HG02610 (cell line): ENCODE data around the gene ARPC1A.
"Not testable (repeated sequence)": the region's sequence is repeated elsewhere in the genome, so short reads cannot be mapped to it uniquely, and the experiment has no call there.

Experiments
- ATAC-seq: cut with Tn5 transposase; IDR thresholded peaks from one replicate; pipeline ENCODE4 v1.9.1; 2021; ENCODE audit warnings: mild to moderate bottlenecking, moderate library complexity; ENCODE audit not compliant: unreplicated experiment

Gene ARPC1A

DNA sequence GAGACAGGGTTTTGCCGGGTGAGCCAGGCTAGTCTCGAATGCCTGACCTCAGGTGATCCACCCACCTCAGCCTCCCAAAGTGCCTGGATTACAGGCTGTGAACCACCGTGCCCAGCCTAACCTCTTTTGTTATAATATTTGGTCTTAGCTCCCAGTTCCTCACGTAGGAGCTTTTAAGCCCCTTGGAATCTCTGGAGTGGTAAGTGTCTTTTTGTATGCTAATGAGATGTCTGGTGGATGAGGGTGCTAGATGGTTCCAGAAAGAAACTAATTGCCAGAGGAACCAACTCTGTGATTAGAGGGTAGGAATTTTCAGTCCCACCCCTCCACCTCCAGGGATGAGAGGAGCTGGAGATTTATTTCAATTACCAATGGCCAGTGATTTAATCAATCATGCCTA, 5.3 kb upstream of the ARPC1A start:
- no peak for ATAC-seq

GRCh38 chr7:99322659-99323058, 3.0 kb upstream of the ARPC1A start:
- not testable (repeated sequence) for ATAC-seq

DNA sequence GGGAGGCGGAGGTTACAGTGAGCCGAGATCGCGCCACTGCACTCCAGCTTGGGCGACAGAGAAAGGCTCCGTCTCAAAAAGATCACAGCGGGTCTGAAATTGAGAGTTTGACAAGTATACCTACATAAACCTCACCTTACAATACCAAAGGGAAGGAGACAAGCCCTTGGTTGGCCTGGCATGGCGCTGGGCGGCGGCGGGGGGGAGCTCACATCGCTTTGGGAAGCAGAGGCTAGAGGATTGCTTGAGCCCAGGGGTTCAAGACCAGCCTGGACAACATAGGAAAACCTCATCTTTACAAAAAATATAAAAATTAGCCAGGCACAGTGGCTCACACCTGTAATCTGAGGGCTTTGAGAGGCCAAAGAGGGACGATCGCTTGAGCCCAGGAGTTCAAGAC, 1.1 kb upstream of the ARPC1A start:
- no peak for ATAC-seq

GRCh38 chr7:99325001-99325493, 651 bp upstream of the ARPC1A start:
- ATAC-seq: no peak

DNA sequence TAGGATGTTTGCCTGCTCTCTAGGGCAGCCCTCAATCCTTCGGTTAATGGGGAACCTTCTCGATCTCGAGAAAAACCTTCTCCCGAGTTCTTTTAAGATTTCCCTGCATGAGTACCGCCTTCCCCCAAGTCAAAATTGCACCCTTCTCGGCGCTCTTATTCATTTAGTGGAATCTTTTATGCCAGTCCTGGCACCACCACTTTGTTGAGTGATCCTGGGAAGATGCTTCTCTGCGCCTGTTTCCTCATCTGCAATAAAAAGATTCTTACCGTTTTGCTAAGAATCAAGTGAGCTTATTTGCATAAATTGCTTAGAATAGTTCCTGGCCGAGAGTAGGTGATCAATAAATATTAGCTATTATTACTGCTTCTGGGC, 697 bp downstream of the ARPC1A start:
- no peak for ATAC-seq

GRCh38 chr7:99330314-99330961, 4.7 kb downstream of the ARPC1A start:
- not testable (repeated sequence) for ATAC-seq

- ATAC-seq: no peak
Measured at GRCh38 chr7:99331002-99331401, 5.3 kb downstream of the ARPC1A start.

DNA sequence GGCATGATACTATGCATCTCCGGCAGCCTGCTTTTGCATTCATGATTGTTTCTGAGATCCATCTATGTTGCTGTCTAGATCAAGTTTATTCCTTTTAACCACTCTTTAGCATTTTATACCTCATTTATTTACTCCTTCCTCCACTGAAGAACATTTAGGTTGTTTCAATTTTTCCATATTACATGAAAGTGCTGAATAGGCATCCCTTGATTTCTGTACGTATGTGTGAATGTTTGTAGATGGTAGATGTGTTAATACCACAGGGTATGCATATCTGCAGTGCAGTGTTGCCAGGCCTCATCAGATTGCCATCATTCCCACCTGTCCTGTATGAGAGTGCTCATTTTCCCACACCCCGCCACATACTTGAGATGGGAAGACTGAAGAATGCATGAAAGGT, 13.9 kb downstream of the ARPC1A start:
- no peak for ATAC-seq

GRCh38 chr7:99340659-99341058, 15.0 kb downstream of the ARPC1A start:
- no peak for ATAC-seq

DNA sequence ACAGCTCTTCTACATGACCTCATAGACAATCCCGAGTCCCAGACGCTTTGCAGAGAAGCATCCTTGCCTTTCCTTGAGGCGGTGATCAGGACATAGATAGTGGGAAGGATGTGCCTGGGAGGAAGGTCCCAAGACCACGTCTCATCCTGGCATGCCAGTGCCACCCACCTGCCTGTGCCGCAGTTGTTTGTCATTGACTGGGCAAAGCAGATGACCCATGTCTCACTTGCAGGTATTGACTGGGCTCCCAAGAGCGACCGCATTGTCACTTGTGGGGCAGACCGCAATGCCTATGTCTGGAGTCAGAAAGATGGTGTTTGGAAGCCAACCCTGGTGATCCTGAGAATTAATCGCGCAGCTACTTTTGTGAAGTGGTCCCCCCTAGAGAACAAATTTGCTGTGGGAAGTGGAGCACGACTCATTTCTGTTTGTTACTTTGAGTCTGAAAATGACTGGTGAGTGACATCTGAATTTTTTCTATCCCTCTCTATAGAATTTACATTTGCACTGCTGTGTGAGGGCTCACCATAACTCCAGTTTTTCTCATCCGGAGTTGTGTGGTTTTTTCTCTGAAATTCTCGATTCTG, 18.5 kb downstream of the ARPC1A start:
- ATAC-seq: no peak

DNA sequence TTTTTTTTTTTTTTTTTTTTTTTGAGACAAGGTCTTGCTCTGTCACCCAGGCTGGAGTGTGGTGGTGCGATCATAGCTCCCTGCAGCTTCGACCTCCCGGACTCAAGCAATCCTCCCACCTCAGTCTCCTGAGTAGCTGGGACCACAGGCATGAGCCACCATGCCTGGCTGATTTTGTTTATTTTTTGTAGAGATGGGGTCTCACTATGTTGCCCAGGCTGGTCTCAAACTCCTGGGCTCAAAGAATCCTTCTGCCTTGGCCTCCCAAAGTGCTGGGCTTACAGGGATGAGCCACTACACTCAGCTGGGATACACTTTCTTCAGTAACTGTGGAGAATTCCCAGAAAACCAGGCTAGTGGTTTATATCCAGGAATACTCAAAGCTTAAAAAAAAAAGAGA, 24.9 kb downstream of the ARPC1A start:
- not testable (repeated sequence) for ATAC-seq

DNA sequence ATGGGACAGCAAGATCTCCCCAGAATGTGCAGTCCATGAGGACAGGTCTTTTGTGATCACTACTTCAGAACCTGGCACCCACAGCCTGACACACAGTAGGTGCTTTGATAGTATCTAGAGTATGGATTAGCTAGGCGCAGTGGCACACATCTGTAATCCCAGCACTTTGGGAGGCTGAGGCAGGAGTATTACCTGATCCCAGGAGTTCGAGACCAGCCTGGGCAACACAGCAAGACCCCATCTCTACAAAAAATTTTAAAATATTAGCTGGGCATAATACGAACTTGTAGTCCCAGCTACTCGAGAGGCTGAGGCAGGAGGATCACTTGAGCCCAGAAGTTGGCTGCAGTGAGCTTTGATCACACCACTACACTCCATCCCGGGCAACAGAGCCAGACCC, 26.5 kb downstream of the ARPC1A start:
- no peak for ATAC-seq

- ATAC-seq: no peak
Measured at GRCh38 chr7:99355098-99355497, 29.4 kb downstream of the ARPC1A start.

GRCh38 chr7:99357701-99358490, 32.2 kb downstream of the ARPC1A start:
- no peak for ATAC-seq

- ATAC-seq: not testable (repeated sequence)
Measured at GRCh38 chr7:99358521-99358920, 32.8 kb downstream of the ARPC1A start.

DNA sequence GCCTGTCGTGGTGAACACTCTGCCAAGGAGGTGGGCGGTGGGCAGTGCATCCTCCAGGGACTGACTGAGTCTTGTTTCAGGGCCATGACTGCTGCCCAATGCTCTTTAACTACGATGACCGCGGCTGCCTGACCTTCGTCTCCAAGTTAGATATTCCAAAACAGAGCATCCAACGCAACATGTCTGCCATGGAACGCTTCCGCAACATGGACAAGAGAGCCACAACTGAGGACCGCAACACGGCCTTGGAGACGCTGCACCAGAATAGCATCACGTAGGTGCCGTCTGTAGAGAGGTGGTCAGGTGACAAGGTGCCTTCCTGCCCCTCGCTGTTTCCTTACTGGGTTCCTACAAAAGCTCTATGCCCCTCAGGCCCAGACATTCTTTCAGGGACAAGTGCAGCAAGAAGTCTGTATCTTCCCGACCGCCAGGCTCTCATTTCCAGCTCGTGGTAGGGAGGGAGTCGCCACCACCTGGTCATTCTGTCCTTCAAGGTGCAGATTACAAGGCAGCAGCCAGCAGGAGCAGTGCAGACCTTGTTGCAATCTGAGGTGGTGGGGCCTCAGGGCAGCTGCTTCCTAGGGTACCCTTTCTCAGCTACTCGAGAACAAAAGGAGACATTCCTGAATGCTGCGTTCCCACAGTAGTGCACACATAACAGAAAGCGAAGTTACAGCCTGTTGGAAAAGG, 33.9 kb downstream of the ARPC1A start:
- no peak for ATAC-seq

- no peak for ATAC-seq
Measured at GRCh38 chr7:99362801-99363200, 37.1 kb downstream of the ARPC1A start.

DNA sequence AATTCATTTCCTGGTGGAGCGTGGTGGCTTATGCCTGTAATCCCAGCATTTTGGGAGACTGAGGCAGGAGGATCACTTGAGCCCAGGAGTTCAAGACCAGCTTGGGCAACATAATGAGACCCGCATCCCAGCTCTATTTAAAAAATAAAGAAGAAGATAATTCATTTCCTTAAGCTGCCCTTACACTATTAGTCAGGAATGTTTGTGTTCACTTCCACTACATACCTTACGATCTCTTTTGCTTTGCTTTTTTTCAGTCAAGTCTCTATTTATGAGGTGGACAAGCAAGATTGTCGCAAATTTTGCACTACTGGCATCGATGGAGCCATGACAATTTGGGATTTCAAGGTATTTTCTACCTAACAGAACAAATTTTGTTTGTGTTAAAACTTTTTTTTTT, 37.6 kb downstream of the ARPC1A start:
- no peak for ATAC-seq

DNA sequence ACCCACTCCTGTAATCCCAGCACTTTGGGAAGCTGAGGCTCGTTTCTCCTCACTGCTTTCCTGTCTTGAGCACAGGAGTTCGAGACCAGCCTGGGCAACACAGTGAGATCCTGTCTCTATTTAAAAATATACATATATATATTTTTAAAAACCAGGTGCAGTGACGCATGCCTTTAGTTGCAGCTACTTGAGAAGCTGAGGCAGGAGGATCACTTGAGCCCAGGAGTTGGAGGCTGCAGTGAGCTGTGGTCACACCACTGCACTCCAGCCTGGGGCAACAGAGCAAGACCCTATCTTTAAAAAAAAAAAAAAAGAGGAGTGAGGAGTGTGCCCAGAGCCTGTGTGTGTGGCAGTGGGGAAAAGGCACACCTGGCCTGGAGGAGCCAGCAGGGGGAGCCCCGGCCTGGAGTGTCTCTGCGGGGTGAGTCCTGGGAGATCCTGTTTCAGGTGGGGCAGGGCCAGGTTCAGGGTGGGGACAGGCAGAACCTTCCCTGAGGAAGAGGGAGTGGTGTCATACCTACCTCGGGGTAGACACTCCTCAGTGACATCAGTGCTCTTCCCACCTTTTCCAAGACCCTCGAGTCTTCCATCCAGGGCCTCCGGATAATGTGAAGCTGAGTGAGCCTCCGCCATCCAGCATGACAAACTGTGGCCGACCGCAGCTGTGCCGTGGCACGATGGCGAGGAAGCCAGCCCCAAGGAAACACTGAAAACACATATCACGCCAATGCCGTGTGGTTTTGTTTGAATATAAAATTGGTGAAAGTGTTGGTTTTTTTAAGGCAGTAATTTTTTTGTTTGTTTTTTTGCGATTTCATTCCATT, 39.8 kb downstream of the ARPC1A start:
- ATAC-seq: no peak

DNA sequence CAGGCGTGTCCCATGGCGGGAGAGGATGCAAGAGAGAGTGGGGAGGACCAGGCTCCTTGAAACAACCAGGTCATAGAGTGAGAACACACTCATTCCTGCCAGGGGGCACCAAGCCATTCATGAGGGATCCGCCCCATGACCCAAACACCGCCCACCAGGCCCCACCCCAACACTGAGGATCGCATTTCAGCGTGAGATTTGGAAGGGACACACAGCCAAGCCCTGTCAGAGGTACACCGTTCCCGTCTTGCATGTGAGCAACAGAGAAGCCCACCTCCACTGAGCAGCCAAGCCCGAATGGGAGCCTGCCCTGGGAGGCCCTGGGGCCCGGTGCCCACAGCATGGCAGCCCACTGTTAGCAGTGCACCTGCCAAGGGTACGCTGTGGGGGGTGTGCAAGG, 40.9 kb downstream of the ARPC1A start:
- no peak for ATAC-seq
